ENCODE measurements around the gene AHSA1.

GRCh38 chr14:77455966-77456640 lies 1.8 kb upstream of the AHSA1 start:
- TF ChIP-seq CTCF (IDR thresholded peaks at IDR 0.05; ENCODE audit: control extremely low read depth in 1 of 3, insufficient read depth in 1 of 3, low read depth in 1 of 3, low read length in 3 of 3) (no peak), NRF1 (IDR thresholded peaks at IDR 0.05; ENCODE audit: low read depth, low read length) (no peak), CEBPB (IDR thresholded peaks at IDR 0.05; ENCODE audit: low read depth, low read length) (no peak), POLR2A (IDR thresholded peaks at IDR 0.05; ENCODE audit: control extremely low read depth in 1 of 2, low read depth in 2 of 2, low read length in 2 of 2) (no peak), RAD21 (IDR thresholded peaks at IDR 0.05 in 1 of 2, conservative IDR thresholded peaks at IDR 0.05 in 1 of 2; ENCODE audit: low read depth in 2 of 2, low read length in 2 of 2) (no peak)

Data from H1 (cell line).